ENCODE measurements around the gene TRAPPC11.
"Not testable (repeated sequence)": the region's sequence is repeated elsewhere in the genome, so short reads cannot be mapped to it uniquely, and the experiment has no call there.

Gene TRAPPC11

DNA sequence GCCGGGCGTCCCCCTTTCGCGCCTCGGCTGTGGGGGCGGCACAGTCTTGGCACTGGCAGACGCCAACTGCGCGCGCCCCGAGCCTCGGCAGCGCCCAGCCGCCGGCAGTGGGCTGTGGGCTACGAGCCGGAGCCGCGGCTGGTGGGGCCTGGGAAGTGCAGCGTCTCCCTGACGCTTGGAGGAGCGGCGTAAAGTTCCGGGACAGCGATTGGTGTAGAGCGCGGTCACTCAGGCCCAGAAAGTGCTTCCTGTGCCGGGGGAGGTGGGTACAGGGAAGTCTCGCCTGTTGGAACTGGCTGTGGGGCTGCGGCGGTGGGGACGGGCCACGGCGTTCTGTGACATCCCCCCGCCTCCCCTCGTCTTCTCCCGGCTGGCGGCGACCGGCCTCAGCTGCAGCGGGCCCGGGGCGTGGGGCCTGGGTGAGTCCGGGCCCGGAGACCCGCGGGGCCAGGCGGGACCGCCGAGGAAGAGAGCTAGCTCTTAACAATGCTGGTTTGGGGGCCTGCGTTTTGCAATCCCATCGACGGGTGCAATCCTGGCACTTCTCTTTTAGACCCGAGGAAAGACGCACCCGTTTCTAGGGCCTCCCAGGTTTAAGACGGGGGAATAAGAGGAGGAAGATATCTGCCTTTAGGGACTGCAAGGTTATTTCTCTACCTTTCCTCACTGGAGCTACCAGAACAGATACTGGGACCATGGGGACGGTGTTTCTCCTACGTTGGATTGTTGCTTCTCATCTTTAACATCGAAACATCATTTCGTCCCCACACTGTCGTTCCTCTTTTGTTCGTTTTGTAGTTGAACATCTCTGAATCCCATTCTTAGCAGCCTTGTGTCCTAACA, at the start of gene TRAPPC11, which contains the start of gene RWDD4:
Gene TRAPPC11 (plus strand): TSS at position 265 of the 843 bp plus-strand sequence. CDS start 4,575 bp downstream, outside the sequence.
Gene RWDD4 (minus strand): TSS at position 157 of the 843 bp plus-strand sequence. CDS start 233 bp downstream, outside the sequence.
- DNase-seq (peak; percentile 94 to 97), ATAC-seq (peak; percentile 99)
- Mint-ChIP-seq H3K4me3 (peak within 1 kb of the TSS; percentile 84 to 89), H3K27ac (peak within 1 kb of the TSS; percentile 95 to 98), H3K27me3 (no peaks in the 10 kb centered on the region), H3K9me3 (no peaks in the 10 kb centered on the region), H3K4me1 (peaks cover 32% of the 10 kb centered on the region)

DNA sequence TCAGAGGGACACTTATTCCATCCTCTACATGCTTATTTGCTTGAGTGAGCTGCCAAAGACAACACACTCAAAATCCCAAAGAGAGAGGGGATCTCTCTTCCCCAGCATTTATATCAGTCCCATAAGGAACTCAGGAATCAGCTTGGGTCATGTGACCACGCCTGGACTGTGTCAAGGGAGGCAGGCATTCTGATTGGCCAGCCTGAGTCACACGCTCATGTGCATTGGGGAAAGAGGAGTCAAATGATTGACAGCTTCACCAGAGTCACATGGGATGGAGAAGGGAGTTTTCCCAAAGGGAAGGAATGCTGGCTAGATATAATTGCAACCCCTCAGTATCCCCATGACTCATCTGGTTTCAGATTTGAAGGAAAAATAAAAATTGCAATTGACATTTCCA, 49.1 kb upstream of the TRAPPC11 start:
- no peak for ATAC-seq
- no peaks in the 10 kb centered on the region for H3K4me1 Mint-ChIP-seq
- DNase-seq: no peak
- no peak overlapping the region for H3K4me3 Mint-ChIP-seq
- no peak overlapping the region for H3K27ac Mint-ChIP-seq
- no peaks in the 10 kb centered on the region for H3K9me3 Mint-ChIP-seq
- peaks cover 12% of the 10 kb centered on the region for H3K27me3 Mint-ChIP-seq

- H3K4me1 Mint-ChIP-seq: no peaks in the 10 kb centered on the region
- H3K4me3 Mint-ChIP-seq: no peak overlapping the region
- no peak overlapping the region for H3K27ac Mint-ChIP-seq
- DNase-seq (no peak), ATAC-seq (no peak)
- peaks cover 12% of the 10 kb centered on the region for H3K27me3 Mint-ChIP-seq
- H3K9me3 Mint-ChIP-seq: no peaks in the 10 kb centered on the region
These were observed 48.5 kb upstream of the TRAPPC11 start for GRCh38 chr4:183610613-183611012.

DNA sequence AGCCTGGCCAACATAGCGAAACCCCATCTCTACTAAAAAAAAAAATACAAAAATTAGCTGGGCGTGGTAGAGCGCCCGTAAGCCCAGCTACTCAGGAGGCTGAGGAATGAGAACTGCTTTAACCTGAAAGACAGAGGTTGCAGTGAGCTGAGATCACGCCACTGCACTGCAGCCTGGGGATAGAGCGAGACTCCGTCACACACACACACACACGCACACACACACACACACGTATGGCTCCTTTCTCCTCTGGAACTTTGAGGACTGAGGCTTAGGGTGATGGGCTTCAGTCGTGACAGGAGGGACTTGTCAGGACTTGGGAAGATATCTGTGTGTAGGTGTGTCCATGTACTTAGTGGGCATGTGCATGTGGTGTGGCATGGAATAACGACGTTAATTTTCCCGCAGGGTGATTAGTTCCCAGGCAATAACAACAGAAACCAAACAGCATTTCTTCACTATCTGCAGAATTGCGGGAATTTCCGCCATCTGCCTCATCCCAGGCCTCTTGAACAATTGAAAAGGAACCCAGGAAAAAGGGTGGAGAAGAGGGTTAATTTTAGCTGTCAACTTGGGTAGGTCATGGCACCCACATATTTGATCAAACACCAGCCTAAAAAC, 47.8 kb upstream of the TRAPPC11 start:
- no peak overlapping the region for H3K27ac Mint-ChIP-seq
- H3K9me3 Mint-ChIP-seq: no peaks in the 10 kb centered on the region
- DNase-seq (no peak), ATAC-seq (no peak)
- H3K27me3 Mint-ChIP-seq: peaks cover 12% of the 10 kb centered on the region
- H3K4me3 Mint-ChIP-seq: no peak overlapping the region
- no peaks in the 10 kb centered on the region for H3K4me1 Mint-ChIP-seq

GRCh38 chr4:183612329-183613250, 46.5 kb upstream of the TRAPPC11 start:
- Mint-ChIP-seq H3K27ac (no peak overlapping the region), H3K4me1 (no peaks in the 10 kb centered on the region), H3K27me3 (peaks cover 7% of the 10 kb centered on the region), H3K9me3 (no peaks in the 10 kb centered on the region), H3K4me3 (no peak overlapping the region)
- DNase-seq (no peak), ATAC-seq (no peak)

GRCh38 chr4:183617075-183617474, 42.0 kb upstream of the TRAPPC11 start:
- H3K27ac Mint-ChIP-seq: no peak overlapping the region
- DNase-seq (no peak), ATAC-seq (no peak)
- H3K27me3 Mint-ChIP-seq: peaks cover 15% of the 10 kb centered on the region
- H3K9me3 Mint-ChIP-seq: no peaks in the 10 kb centered on the region
- H3K4me1 Mint-ChIP-seq: no peaks in the 10 kb centered on the region
- H3K4me3 Mint-ChIP-seq: no peak overlapping the region

DNA sequence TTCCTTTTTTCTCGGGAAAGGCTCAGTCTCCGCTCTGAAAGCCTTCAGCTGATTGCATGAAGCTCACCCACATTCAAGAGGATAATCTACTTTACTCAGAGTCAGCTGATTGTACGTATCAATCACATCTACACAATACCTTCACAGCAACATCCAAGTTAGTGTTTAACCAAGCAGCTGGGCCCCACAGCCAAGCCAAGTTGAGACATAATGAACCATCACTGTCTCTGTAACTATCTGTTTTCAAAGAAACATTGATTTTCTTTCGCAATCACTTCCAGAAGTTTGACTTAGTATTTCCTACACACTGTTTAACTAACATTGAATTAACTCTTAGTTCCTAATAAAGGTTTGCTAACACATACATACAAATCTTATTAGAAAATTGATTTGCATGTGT, 40.4 kb upstream of the TRAPPC11 start:
- no peaks in the 10 kb centered on the region for H3K9me3 Mint-ChIP-seq
- no peaks in the 10 kb centered on the region for H3K4me1 Mint-ChIP-seq
- peaks cover 8% of the 10 kb centered on the region for H3K27me3 Mint-ChIP-seq
- no peak for DNase-seq
- H3K4me3 Mint-ChIP-seq: no peak overlapping the region
- ATAC-seq: no peak
- no peak overlapping the region for H3K27ac Mint-ChIP-seq

- DNase-seq (no peak), ATAC-seq (no peak)
- Mint-ChIP-seq H3K27me3 (peaks cover 8% of the 10 kb centered on the region), H3K4me1 (no peaks in the 10 kb centered on the region), H3K9me3 (no peaks in the 10 kb centered on the region), H3K27ac (no peak overlapping the region), H3K4me3 (no peak overlapping the region)
These were observed 38.7 kb upstream of the TRAPPC11 start for GRCh38 chr4:183620421-183620820.

- DNase-seq (no peak), ATAC-seq (no peak)
- H3K4me1 Mint-ChIP-seq: no peaks in the 10 kb centered on the region
- no peaks in the 10 kb centered on the region for H3K9me3 Mint-ChIP-seq
- H3K4me3 Mint-ChIP-seq: no peak overlapping the region
- H3K27me3 Mint-ChIP-seq: peaks cover 8% of the 10 kb centered on the region
- no peak overlapping the region for H3K27ac Mint-ChIP-seq
These were observed 37.2 kb upstream of the TRAPPC11 start for GRCh38 chr4:183621875-183622274.

DNA sequence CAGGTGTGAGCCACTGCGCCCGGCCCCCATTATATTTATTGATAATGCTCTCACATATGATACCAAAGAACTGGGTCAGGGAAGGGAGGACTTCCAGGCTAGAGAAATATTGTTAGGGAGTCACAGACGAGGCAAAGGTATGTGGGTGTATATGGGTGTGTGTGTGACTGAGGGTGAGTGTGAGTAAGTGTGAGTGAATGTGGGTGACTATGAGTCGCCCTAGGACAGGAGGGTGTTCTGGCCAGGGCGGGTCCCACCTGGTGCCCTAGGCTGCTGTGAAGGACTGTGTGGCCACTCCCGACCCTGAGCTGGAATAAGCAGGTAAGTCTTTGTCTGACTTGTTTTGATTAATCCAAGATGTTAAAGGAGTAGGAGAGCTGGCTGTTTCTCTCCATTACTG, 34.5 kb upstream of the TRAPPC11 start:
- H3K27ac Mint-ChIP-seq: peak overlapping the region in 1 of 2 donors; percentile 17
- H3K4me1 Mint-ChIP-seq: no peaks in the 10 kb centered on the region

DNA sequence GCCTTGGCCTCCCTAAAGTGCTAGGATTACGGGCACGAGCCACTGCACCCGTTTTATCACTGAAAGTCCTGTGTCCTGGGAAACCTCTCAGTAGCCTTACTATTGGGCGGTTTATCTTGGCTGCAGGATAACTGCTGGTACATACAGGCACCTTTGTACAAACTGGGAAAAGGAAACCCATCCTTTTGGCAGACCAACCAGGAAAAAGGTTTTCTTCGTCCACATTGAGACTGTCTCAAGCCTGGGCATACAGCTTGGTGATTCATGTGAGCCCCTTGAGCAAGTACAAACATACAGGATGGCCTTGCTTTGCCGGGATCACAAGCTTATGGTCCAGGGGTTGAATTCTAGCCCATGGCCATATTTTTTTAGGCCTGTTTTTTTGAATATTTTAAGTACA, 32.9 kb upstream of the TRAPPC11 start:
- Mint-ChIP-seq H3K27me3 (no peaks in the 10 kb centered on the region), H3K4me1 (no peaks in the 10 kb centered on the region), H3K4me3 (no peak overlapping the region), H3K27ac (no peak overlapping the region), H3K9me3 (no peaks in the 10 kb centered on the region)
- ATAC-seq (no peak), DNase-seq (no peak)

More for the DNA sequence above, 34.5 kb upstream of the TRAPPC11 start:
- ATAC-seq: no peak
- DNase-seq: no peak
- Mint-ChIP-seq H3K27me3 (peaks cover 8% of the 10 kb centered on the region), H3K9me3 (no peaks in the 10 kb centered on the region), H3K4me3 (no peak overlapping the region)

DNA sequence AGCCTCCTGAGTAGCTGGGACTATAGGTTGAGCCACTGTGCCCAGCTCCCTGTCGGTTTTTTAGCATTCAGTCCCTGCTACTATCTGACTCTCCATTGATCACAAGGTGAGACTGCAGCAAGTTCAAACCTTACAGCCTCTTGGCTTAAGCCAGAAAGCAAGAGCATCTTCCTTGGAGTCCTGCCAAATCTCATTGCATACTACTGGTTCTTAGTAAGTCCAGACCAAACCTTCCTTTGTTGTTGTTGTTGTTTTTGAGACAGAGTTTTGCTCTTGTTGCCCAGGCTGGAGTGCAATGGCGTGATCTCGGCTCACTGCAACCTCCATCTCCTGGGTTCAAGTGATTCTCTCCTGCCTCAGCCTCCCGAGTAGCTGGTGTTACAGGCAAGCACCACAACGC, 31.8 kb upstream of the TRAPPC11 start:
- H3K27me3 Mint-ChIP-seq, DNase-seq, H3K4me3 Mint-ChIP-seq, H3K27ac Mint-ChIP-seq, H3K9me3 Mint-ChIP-seq, ATAC-seq, H3K4me1 Mint-ChIP-seq: not testable (repeated sequence)

GRCh38 chr4:183627979-183628588, 31.0 kb upstream of the TRAPPC11 start:
- H3K27me3 Mint-ChIP-seq: no peaks in the 10 kb centered on the region
- no peak for DNase-seq

DNA sequence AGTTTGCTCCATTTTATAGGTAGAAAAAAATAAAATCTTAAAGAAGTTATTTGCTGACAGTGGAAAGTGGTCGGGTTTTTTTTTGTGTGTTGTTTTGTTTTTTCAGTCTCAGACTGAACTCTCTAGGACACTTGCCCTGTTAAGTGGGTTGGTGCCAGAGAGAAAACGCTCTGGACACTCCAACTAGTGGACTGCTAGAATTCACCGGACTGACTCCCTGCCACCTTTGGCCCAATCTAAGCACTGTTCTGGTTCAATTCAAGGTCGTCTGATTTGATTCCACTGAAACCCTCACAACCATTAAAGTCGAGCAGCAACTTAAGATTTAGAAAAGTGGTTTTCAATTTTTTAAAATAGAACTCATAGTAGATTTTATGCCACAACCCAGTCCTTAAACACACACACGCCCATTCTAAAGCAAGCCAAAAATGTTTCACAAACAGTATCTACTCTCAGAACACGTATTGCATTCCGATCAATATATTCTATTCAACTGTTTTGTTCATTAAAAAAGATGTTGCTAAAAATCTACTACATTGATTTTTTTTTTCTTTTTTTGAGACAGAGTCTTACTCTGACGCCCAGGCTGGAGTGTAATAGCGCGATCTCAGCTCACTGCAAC, 27.4 kb upstream of the TRAPPC11 start:
- Mint-ChIP-seq H3K9me3 (no peaks in the 10 kb centered on the region), H3K4me3 (no peak overlapping the region), H3K27me3 (no peaks in the 10 kb centered on the region), H3K4me1 (peaks cover 2% of the 10 kb centered on the region), H3K27ac (no peak overlapping the region)
- ATAC-seq (no peak), DNase-seq (no peak)

More at GRCh38 chr4:183627979-183628588, 31.0 kb upstream of the TRAPPC11 start:
- H3K9me3 Mint-ChIP-seq: no peaks in the 10 kb centered on the region
- H3K27ac Mint-ChIP-seq: no peak overlapping the region
- H3K4me1 Mint-ChIP-seq: no peaks in the 10 kb centered on the region
- ATAC-seq: no peak
- no peak overlapping the region for H3K4me3 Mint-ChIP-seq

- Mint-ChIP-seq H3K27me3 (no peaks in the 10 kb centered on the region), H3K9me3 (no peaks in the 10 kb centered on the region), H3K27ac (no peak overlapping the region), H3K4me3 (no peak overlapping the region), H3K4me1 (peaks cover 12% of the 10 kb centered on the region)
- ATAC-seq (no peak), DNase-seq (no peak)
These were observed 26.4 kb upstream of the TRAPPC11 start for GRCh38 chr4:183632689-183633088.

All from stimulated activated naive CD8-positive, alpha-beta T cell treated with anti-CD3 and anti-CD28 coated beads, Interleukin-15, amount 100 ng/mL, for 72 hours (primary cell).